Islet precursor cell (in vitro differentiated cells): ENCODE measurements around the gene TTC17.

Experiments used
- DNase-seq: peaks from one replicate; pipeline ENCODE4 v3.0.0-alpha.2; 2018

Gene TTC17

DNA sequence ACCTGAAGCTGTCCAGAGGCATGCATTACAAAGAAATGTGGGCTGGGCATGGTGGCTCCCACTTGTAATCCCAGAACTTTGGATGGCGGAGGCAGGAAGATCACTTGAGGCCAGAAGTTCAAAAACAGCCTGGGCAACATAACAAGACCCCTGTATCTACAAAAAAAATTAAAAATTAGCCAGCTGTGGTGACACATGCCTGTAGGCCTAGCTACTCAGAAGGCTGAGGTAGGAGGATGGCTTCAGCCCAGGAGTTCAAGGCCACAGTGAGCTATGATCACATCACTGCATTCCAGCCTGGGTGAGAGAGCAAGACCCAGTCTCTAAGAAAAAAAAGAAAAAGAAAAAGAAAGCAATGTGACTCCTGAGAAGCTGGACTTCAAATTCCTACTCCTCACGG is 183.3 kb downstream of the TTC17 start:
- DNase-seq, result peak; percentile 37

DNA sequence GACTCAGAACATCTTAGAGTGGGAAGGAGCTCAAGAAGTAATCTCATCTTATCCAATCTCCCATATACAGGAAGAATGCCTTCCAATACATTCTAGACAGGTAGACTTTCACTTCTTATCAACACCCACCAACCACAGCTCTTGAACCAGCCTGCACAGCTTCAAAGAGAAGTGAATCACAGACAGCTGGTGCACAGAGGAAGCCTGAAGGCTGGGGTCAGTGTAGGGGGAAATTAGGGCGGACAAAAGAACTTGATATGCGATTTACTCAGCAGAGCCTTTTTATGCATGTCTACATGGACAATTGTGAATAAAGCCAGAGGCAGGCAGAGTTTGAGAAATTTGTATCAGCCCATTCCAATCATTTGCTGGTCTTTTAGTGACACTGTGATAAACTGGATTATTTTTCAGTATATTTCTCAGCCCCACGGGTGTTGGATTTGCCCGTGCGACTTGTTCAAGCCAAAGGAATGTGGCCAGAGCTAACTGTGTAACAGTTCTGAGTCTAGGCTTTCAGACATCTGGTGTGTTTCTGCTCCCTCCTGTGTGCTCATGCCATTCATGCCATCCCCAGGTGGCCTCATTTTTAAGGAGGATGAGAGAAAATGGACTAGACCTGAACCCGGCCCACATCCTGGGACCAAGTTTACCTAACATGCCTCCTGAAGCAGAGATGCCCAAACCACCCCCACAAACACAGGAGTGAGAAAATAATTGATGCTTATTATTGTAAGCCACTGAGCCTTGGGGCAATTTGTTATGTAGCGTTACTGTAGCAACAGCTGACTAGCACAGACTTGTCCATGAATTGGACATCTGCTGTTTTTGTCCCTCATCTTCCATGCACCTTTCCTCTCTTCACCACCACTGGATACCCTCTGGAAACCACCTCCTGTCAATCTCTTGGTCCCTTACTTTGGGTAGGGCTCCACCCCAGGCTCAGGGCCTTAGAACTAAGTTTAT is 184.3 kb downstream of the TTC17 start:
- DNase-seq, result peak; percentile 61
